ENCODE results near the gene RIT1. TPM values are rescaled to one million over a fixed set of nuclear protein-coding genes. Genes with fewer than 3 reads are reported as not detected.
A peak's percentile ranks its signal among the peaks of the same experiment; 100 is the strongest.

RIT1 gene
- total and polyA plus RNA-seq, 9 donors = 19.2 to 37.0 (median 25.6) TPM

DNA sequence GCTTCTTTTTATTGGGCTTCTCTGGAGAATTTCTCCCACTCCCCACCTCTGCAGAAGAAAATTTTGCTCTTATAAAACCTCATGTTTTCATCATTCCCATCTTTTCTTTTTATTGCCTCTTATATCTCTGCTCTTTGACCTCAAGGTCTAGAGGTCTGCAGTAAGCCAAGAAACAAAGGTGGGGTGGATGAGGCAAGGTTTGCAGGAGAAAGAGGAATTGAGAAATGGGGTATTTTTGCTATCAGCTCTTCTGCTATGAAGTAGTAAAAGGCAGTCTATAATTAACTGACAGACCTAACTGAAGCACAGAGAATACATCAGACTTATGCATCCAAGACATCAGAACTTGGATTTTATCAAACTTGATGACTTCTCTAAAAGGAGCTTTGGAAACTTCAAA lies 28.9 kb downstream of the RIT1 start:
- Histone ChIP-seq H3K9me3 (replicated peaks; ENCODE audit: control insufficient read depth, low read depth, low read length) (no peaks in the 10 kb centered on the region), H3K27ac (ENCODE audit: low read length) (no peak overlapping the region), H3K36me3 (ENCODE audit: control insufficient read depth, insufficient read depth, low read length) (peaks cover 20% of the 10 kb centered on the region), H3K4me1 (ENCODE audit: control insufficient read depth, insufficient read depth, low read length) (no peaks in the 10 kb centered on the region), H3K4me3 (ENCODE audit: low read length) (no peak overlapping the region), H3K27me3 (ENCODE audit: control insufficient read depth, insufficient read depth, low read length) (no peaks in the 10 kb centered on the region)
- no peak for DNase-seq

DNA sequence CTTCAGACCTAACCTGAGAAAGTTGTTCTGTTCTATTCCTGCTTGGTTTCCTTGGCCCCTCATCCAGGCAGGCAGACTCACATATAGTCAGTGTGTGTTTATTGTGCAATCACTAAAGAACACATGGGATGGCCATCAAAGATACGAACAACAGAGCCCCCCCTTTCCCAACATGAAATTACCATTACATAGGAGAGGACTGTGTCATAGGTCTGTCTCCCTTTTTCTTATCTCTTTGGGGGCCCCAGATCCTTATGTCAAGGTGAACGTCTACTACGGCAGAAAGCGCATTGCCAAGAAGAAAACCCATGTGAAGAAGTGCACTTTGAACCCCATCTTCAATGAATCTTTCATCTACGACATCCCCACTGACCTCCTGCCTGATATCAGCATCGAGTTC lies 30.2 kb downstream of the RIT1 start:
- no peaks in the 10 kb centered on the region for H3K4me1 ChIP-seq (ENCODE audit: control insufficient read depth, insufficient read depth, low read length)
- H3K27ac ChIP-seq (ENCODE audit: low read length) = no peak overlapping the region
- no peak overlapping the region for H3K4me3 ChIP-seq (ENCODE audit: low read length)
- no peaks in the 10 kb centered on the region for H3K9me3 ChIP-seq (replicated peaks; ENCODE audit: control insufficient read depth, low read depth, low read length)
- 93% methylated on average over 3 of the region's 6 CpGs for WGBS (ENCODE audit: insufficient coverage)
- H3K27me3 ChIP-seq (ENCODE audit: control insufficient read depth, insufficient read depth, low read length) = no peaks in the 10 kb centered on the region
- H3K36me3 ChIP-seq (ENCODE audit: control insufficient read depth, insufficient read depth, low read length) = peaks cover 20% of the 10 kb centered on the region
- DNase-seq = no peak

DNA sequence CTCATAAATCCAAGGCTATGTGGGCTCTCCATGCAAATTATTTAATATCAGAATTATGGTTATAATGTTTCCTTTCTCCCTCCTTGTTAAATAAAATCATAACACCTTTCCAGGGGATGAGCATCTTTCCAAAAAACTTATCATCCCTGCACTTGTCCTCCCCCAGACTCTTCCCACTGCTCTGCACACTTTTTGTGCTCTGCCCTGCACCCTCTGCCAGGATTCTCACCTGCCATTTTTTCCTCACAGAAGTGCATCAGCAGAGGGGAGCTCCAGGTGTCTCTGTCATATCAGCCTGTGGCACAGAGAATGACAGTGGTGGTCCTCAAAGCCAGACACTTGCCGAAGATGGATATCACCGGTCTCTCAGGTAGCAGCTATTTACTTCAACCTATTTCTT lies 30.9 kb downstream of the RIT1 start:
- H3K27ac ChIP-seq (ENCODE audit: low read length) = no peak overlapping the region
- no peak overlapping the region for H3K4me3 ChIP-seq (ENCODE audit: low read length)
- H3K36me3 ChIP-seq (ENCODE audit: control insufficient read depth, insufficient read depth, low read length) = peaks cover 18% of the 10 kb centered on the region
- DNase-seq = no peak
- no peaks in the 10 kb centered on the region for H3K9me3 ChIP-seq (replicated peaks; ENCODE audit: control insufficient read depth, low read depth, low read length)
- 93% methylated on average over 2 of the region's 2 CpGs for WGBS (ENCODE audit: insufficient coverage)
- H3K4me1 ChIP-seq (ENCODE audit: control insufficient read depth, insufficient read depth, low read length) = no peaks in the 10 kb centered on the region
- no peaks in the 10 kb centered on the region for H3K27me3 ChIP-seq (ENCODE audit: control insufficient read depth, insufficient read depth, low read length)

DNA sequence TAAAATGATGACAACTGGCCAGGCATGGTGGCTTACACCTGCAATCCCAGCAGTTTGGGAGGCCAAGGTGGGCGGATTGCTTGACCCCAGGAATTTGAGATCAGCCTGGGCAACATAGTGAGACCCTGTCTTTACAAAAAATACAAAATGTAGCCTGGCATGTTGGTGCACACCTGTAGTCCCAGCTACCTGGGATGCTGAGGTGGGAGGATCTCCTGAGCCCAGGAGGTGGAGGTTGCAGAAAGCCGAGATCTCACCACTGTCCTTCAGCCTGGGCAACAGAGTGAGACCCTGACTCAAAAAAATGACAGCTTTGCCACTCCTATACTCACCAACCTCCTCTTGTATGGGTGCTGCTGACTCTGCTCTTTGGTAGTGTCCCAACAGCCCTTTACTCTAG lies 33.2 kb downstream of the RIT1 start:
- Histone ChIP-seq H3K36me3 (ENCODE audit: control insufficient read depth, insufficient read depth, low read length) (peaks cover 20% of the 10 kb centered on the region), H3K27ac (ENCODE audit: low read length) (no peak overlapping the region), H3K4me3 (ENCODE audit: low read length) (no peak overlapping the region), H3K9me3 (replicated peaks; ENCODE audit: control insufficient read depth, low read depth, low read length) (no peaks in the 10 kb centered on the region), H3K4me1 (ENCODE audit: control insufficient read depth, insufficient read depth, low read length) (no peaks in the 10 kb centered on the region), H3K27me3 (ENCODE audit: control insufficient read depth, insufficient read depth, low read length) (no peaks in the 10 kb centered on the region)
- DNase-seq = no peak
- no CpG with 5 or more reads among the region's 2 CpGs for WGBS (ENCODE audit: insufficient coverage)

DNA sequence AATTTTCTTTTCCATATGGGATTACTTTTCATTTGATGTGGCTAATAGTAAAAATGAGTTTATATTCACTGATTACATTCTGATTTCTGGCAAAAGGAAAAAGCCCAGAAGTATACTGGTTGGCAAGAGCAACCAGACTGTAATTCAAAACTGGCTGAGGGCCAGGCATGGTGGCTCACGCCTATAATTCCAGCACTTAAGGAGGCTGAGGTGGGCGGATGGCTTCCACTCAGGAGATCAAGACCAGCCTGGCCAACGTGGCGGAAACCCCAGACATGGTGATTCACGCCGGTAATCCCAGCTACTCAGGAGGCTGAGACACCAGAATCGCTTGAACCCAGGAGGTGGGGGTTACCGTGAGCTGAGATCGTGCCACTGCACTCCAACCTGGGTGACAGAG lies 37.3 kb downstream of the RIT1 start:
- H3K4me3 ChIP-seq (ENCODE audit: low read length) = no peak overlapping the region
- DNase-seq = no peak
- H3K9me3 ChIP-seq (replicated peaks; ENCODE audit: control insufficient read depth, low read depth, low read length) = no peaks in the 10 kb centered on the region
- H3K4me1 ChIP-seq (ENCODE audit: control insufficient read depth, insufficient read depth, low read length) = peaks cover 17% of the 10 kb centered on the region
- WGBS (ENCODE audit: insufficient coverage) = 71% methylated on average over 9 of the region's 9 CpGs
- H3K27ac ChIP-seq (ENCODE audit: low read length) = no peak overlapping the region
- no peaks in the 10 kb centered on the region for H3K27me3 ChIP-seq (ENCODE audit: control insufficient read depth, insufficient read depth, low read length)
- peaks cover 11% of the 10 kb centered on the region for H3K36me3 ChIP-seq (ENCODE audit: control insufficient read depth, insufficient read depth, low read length)

DNA sequence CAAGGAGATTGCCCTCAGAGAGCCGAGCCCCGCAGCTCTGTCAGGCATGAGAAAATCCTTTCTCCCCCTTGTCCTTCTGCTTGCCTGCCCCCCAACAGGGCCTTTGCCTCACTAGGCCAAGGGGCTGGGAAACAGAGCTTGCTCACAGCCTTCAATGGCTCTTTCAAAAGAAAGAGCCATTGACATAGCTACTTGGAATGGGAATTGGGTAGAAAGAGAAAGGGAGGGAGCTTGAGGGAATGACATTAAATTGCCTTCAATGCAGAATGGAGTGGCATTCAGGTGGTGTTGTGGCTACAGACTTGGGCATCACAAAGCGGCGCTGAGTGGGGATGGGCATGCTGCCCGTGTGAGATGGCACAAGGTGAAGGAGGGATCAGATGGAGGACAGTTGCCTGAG lies 38.6 kb downstream of the RIT1 start:
- no peak for DNase-seq
- no peak overlapping the region for H3K27ac ChIP-seq (ENCODE audit: low read length)
- no peaks in the 10 kb centered on the region for H3K27me3 ChIP-seq (ENCODE audit: control insufficient read depth, insufficient read depth, low read length)
- no peak overlapping the region for H3K4me3 ChIP-seq (ENCODE audit: low read length)
- 92% methylated on average over 5 of the region's 5 CpGs for whole genome bisulfite sequencing (ENCODE audit: insufficient coverage)
- peaks cover 17% of the 10 kb centered on the region for H3K4me1 ChIP-seq (ENCODE audit: control insufficient read depth, insufficient read depth, low read length)
- peaks cover 7% of the 10 kb centered on the region for H3K36me3 ChIP-seq (ENCODE audit: control insufficient read depth, insufficient read depth, low read length)
- no peaks in the 10 kb centered on the region for H3K9me3 ChIP-seq (replicated peaks; ENCODE audit: control insufficient read depth, low read depth, low read length)

DNA sequence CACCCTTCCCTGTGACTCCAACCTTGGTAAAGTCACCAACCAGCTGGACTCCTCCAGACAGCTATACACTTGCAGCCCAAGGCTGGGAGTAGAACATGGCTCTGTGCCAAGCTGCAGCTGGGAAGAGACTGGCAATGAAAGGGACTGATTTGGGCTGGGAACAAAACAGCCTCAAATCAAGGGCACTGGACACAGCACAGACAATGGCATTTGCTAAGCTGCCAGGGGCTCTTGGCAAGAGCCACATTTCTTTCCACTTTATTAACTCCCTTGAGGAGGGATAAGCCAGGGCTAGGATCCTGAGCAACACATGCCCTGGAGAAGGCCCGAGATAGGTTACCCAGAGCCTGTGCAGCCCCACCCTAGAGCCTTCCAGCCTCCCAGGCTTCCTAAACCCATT lies 39.8 kb downstream of the RIT1 start:
- DNase-seq = peak; percentile 87
- no peak overlapping the region for H3K4me3 ChIP-seq (ENCODE audit: low read length)
- H3K36me3 ChIP-seq (ENCODE audit: control insufficient read depth, insufficient read depth, low read length) = peaks cover 7% of the 10 kb centered on the region
- H3K27ac ChIP-seq (ENCODE audit: low read length) = peak overlapping the region; percentile 65
- no peaks in the 10 kb centered on the region for H3K27me3 ChIP-seq (ENCODE audit: control insufficient read depth, insufficient read depth, low read length)
- H3K4me1 ChIP-seq (ENCODE audit: control insufficient read depth, insufficient read depth, low read length) = peaks cover 17% of the 10 kb centered on the region
- 67% methylated on average over 1 of the region's 1 CpG for WGBS (ENCODE audit: insufficient coverage)
- H3K9me3 ChIP-seq (replicated peaks; ENCODE audit: control insufficient read depth, low read depth, low read length) = no peaks in the 10 kb centered on the region

DNA sequence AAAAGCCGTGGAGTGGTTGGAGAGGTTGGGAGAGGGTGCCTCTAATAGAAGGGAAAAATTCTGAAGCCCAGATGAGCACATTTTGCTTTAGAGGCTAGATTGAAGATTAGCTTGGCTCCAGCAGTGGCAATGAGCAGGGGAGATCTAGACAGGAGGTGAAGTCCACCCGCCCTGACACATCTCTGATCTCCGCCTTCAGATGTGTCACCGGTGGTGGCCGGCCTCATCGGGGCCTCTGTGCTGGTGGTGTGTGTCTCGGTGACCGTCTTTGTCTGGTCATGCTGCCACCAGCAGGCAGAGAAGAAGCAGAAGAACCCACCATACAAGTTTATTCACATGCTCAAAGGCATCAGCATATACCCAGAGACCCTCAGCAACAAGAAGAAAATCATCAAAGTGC lies 43.4 kb downstream of the RIT1 start:
- Histone ChIP-seq H3K36me3 (ENCODE audit: control insufficient read depth, insufficient read depth, low read length) (peaks cover 4% of the 10 kb centered on the region), H3K9me3 (replicated peaks; ENCODE audit: control insufficient read depth, low read depth, low read length) (no peaks in the 10 kb centered on the region), H3K4me3 (ENCODE audit: low read length) (no peak overlapping the region), H3K27me3 (ENCODE audit: control insufficient read depth, insufficient read depth, low read length) (no peaks in the 10 kb centered on the region), H3K27ac (ENCODE audit: low read length) (no peak overlapping the region), H3K4me1 (ENCODE audit: control insufficient read depth, insufficient read depth, low read length) (peaks cover 17% of the 10 kb centered on the region)
- 100% methylated on average over 3 of the region's 8 CpGs for WGBS (ENCODE audit: insufficient coverage)
- no peak for DNase-seq

DNA sequence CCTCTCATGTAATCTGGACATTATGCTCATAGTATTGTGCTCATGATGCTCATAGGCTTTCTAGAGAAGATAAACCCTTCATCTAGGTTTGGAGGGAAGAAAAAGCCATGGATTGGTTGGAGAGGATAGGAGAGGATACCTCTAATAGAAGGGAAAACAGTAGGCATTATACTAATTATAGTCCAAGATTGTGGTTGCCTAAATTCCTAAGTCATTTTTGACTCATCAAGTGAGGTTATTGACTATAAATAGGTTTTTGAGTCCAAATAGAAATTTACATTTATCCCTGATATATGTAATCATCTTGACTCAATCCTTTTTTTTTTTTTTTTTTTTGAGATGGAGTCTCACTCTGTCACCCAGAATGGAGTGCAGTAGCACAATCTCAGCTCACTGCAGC lies 46.8 kb downstream of the RIT1 start:
- Histone ChIP-seq H3K9me3 (replicated peaks; ENCODE audit: control insufficient read depth, low read depth, low read length) (no peaks in the 10 kb centered on the region), H3K4me3 (ENCODE audit: low read length) (no peak overlapping the region), H3K4me1 (ENCODE audit: control insufficient read depth, insufficient read depth, low read length) (peaks cover 14% of the 10 kb centered on the region), H3K27me3 (ENCODE audit: control insufficient read depth, insufficient read depth, low read length) (no peaks in the 10 kb centered on the region), H3K36me3 (ENCODE audit: control insufficient read depth, insufficient read depth, low read length) (no peaks in the 10 kb centered on the region), H3K27ac (ENCODE audit: low read length) (no peak overlapping the region)
- DNase-seq = no peak

DNA sequence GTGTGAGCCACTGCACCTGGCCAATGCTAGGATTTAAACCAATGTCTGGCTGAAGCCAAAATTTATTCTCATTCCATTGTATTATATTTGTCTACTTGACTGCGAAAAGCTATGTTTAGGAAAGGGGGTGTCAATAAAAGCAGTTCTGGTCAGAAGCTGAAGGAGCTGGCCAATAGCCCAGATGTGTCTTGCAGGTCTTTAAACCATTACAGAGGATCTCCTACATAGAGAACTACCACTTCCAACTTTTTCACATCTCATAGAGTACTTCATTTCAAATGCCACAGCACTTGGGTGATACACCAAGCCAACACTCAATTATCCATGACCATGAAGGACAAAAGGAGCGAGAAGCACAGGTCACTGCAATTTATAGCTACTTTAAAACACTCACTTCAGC lies 49.3 kb downstream of the RIT1 start:
- Histone ChIP-seq H3K4me3 (ENCODE audit: low read length) (no peak overlapping the region), H3K27me3 (ENCODE audit: control insufficient read depth, insufficient read depth, low read length) (no peaks in the 10 kb centered on the region), H3K36me3 (ENCODE audit: control insufficient read depth, insufficient read depth, low read length) (no peaks in the 10 kb centered on the region), H3K27ac (ENCODE audit: low read length) (no peak overlapping the region), H3K9me3 (replicated peaks; ENCODE audit: control insufficient read depth, low read depth, low read length) (no peaks in the 10 kb centered on the region), H3K4me1 (ENCODE audit: control insufficient read depth, insufficient read depth, low read length) (peaks cover 17% of the 10 kb centered on the region)
- no peak for DNase-seq
- WGBS (ENCODE audit: insufficient coverage) = 100% methylated on average over 1 of the region's 2 CpGs

DNA sequence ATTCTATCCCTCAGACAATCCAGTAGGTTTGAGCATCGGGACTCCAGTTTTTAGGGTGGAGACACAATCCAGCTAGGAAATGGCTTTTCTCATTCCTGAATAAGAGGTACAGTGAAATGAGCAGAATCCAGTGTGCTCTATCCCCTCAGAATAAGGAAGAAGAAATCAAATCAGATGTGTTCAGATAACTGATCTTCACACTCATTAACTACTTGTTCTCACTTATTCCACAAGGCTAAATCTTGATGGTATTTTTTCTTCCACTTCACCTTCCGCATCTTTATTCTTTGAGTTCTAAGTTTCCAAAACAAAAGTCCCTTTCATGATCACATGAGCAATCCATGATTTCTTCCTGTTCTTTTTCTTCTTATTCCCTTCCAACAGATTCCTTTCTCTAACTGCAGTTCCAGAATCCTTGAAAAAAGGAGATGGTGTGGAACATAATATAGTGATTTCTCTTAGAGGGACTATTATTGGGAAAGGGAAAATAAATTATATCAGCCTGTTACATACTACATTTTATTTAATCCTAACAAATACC lies 50.1 kb downstream of the RIT1 start:
- Histone ChIP-seq H3K27me3 (ENCODE audit: control insufficient read depth, insufficient read depth, low read length) (no peaks in the 10 kb centered on the region), H3K9me3 (replicated peaks; ENCODE audit: control insufficient read depth, low read depth, low read length) (no peaks in the 10 kb centered on the region), H3K27ac (ENCODE audit: low read length) (peak overlapping the region; percentile 97), H3K36me3 (ENCODE audit: control insufficient read depth, insufficient read depth, low read length) (no peaks in the 10 kb centered on the region), H3K4me1 (ENCODE audit: control insufficient read depth, insufficient read depth, low read length) (peaks cover 20% of the 10 kb centered on the region), H3K4me3 (ENCODE audit: low read length) (peak overlapping the region; percentile 46)
- peak; percentile 75 for DNase-seq
- 33% methylated on average over 1 of the region's 2 CpGs for WGBS (ENCODE audit: insufficient coverage)
